Inferior parietal cortex (tissue), 1 donor: Measurements from ENCODE around the gene BRD2.
A peak's percentile ranks its signal among the peaks of the same experiment; 100 is the strongest.
"Not testable (repeated sequence)": the region's sequence is repeated elsewhere in the genome, so short reads cannot be mapped to it uniquely, and the experiment has no call there.

Experiments
- DNase-seq: peaks from one replicate; pipeline ENCODE4 v3.0.0-alpha.2; 2016; ENCODE audit errors: extremely low spot score

BRD2 gene

DNA sequence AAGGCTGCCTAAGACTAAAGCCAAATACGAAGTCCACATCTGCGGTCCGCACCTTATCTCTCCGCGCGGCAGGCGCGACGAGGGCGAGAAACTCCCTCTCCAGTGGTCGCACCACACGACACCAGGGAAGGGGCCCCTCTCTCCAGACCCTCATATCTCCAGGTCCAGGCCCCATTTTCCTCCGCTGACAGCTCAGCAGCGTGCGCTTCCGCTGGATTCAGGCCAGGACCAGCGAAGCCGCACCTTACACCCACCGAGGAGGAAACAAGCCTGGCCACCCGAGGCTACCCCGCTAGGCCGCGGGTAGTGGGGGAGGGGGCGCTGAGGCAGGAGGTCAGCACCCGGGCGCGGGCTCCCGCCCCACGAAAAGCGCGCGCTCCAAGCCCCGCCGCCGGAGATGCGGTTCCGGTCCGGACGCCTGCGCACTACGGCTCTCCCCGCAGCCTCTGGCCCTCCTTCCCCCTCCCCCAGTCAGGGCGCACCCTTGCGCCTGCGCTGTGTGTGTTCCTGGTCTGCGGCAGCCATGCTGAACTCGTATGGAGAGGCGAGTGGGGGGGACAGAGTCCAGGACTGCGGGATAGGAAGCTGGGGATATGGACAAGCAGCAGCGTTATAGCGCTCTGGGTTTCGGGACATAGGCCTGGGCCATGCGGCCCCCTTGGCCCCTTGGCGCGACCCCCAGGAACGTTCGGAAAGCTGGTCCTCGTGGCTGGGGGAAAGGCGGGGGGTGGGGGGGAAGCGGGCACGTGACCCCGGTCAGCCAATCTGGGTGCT, at the start of gene BRD2:
BRD2 (plus strand) TSS at position 502 of the 774 bp plus-strand sequence. CDS start 4,305 bp downstream, outside the sequence.
- DNase-seq, result peak; percentile 99

- no peak for DNase-seq
Measured at GRCh38 chr6:32920715-32921114, 47.7 kb upstream of the BRD2 start.

DNA sequence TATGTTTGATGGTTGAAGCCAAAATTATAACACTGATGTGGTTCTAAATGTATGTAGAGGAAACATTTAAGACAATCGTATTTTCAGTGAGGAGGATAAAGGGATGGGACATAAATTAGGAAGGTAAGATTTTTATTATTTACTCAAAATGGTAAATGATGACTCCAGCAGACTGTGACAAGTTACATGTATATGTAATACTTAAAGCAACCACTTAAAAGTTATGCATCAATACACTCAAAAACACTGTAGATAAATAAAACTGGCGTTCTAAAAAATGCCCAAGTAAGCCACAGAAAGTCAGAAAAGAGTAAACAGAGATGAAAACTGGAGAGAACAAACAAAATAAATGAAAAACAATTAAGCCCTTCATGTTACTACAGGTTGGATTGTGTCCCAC, 46.3 kb upstream of the BRD2 start:
- no peak for DNase-seq

- DNase-seq, result no peak
Measured at GRCh38 chr6:32931211-32931610, 37.2 kb upstream of the BRD2 start.

DNA sequence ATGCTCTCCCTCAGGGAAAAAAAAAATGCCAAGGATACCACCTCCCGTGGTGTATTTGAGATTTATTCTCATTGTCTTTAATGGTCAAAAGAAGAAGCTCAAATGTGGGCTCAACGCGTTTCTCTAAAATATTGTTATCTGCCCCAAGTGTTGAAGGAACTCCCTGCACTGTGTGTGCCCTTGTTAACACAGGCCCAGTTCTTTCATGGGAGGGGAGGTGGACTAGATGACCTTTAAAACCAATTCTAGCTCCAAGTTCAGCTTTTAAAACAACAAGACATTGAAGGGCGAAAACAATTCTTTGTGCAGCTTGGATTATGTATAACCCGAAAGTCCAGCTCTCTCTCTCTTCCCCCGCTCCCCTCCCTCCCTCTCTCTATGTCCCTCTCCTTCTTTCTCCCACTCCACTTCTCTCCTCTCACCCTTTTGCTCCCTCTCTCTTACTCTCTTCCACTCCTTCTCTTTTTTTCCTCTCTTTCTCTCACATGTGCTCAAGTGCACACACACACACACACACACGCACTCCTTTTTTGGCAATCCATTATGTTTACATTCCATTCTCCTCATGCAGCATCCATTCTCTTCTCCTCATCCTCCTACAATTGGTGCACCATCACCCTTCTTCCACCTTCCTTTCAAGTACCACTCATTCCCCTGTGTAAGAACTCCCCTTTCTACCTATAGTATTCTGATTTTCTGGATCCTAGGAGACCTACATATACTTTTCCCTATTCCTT, 36.1 kb upstream of the BRD2 start:
- no peak for DNase-seq

GRCh38 chr6:32933661-32934085, 34.7 kb upstream of the BRD2 start:
- DNase-seq, result peak; percentile 82

GRCh38 chr6:32935551-32936238, 32.7 kb upstream of the BRD2 start:
- DNase-seq, result no peak

DNA sequence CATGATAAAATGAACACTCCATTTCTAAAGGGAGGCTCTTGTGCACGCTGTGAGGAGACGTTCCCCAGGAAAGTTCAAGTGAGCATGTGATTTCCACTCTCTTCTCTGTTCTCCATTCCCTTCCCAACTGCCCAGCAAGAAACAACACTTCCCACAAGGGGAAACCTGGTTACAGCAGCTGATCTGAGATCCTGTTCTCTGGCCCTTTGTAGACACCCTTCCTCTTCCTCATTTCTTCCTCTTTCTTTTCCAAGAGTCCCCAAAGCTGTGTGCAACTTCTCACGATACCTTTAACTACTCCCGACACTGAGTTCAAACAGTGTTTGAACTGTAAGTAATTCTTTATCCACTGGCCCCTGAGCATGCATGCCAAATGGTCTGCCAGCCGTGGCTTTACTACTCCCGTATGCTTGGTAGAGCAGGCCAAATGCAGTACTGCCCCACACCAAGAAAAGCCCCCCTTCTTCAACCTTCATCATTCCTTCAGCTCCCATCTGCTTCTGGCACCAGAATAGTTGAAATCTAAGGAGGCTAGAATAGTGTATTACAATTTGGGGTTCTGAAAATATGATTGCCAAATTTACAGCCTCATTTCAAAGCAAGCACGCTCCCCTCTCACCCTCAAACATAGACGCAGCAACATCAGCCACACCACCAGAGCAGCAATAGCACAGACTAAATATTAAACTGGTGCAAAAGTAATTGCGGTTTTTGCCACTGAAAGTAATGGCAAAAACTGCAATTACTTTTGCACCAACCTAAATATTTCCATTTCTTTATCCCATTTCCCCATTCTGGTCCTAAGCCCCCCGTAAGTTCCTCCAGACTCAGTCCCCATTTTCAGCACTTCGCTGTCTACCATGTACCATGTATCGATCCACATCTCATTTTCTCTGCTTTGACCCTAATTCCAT, 31.9 kb upstream of the BRD2 start:
- no peak for DNase-seq

DNA sequence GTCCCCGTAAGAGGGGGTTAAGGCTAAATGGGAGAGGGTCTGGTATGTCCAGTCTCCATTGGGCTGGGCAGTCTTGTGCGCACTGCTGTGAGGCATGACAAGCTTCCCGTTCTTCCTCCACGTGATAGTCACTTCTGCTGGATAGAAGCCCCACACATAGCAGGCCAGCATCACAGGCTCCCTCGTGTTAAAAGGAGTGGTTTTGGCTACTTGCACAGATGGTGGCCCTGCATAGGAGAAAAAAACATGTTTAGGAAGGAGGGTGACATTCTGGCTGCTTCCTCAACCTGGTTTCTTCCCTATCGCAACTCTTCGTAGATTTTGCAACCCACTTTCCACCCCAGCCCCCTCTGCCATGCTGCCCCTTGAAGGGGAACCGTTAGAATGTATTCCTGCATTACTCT, 31.2 kb upstream of the BRD2 start:
- DNase-seq, result no peak

DNA sequence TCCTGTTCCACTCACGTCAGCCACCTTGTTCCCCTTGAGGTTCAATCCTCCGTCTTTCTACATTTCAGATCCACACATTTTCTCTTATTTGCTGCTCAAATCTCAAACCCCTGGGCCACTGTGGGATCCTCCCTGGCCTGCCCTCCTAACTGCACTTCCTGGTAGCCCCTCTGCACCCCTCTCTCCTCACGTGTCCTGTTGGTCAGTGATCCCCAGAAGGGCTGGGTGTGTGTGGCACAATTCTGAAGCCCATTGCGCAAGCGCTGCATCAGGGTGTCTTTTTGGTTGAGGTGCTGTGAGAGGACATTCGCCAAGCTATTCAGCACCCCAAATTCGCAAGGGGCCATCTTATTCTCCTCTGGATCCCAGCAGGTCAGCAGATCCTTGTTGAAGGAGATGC, 29.9 kb upstream of the BRD2 start:
- no peak for DNase-seq

- DNase-seq, result peak; percentile 79
Measured at GRCh38 chr6:32940656-32941213, 27.7 kb upstream of the BRD2 start, which contains the start of gene HLA-DMB. TSS of gene HLA-DMB (minus strand) at chr6:32941028. CDS start at chr6:32940807, 221 bp downstream.

DNA sequence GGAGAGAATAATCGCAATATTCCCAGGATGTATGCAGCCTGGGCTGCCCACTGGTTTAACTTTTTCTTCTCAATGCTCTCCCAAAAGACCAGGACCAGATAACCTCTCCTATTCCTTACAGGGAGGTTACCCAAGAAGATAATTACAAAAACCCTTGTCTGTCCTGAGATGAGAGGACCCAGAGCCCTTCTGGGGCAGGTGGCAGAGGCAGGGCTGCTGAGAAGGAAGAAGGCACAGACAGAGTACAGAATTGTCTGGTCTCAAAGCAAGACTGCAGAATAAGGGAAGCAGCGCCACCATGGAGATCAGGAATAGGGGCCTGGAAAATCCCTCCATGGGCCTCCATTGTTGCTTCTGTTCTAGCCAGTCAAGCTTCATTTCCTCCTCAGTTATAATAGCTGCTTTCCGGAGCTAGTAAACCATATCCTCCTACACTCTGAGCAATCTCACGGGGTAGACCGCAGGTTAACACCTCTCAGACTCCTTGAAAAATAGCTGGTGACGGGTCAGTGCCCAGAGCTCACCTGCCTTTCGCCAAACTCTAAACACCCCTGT, 27.1 kb upstream of the BRD2 start:
- DNase-seq, result no peak

DNA sequence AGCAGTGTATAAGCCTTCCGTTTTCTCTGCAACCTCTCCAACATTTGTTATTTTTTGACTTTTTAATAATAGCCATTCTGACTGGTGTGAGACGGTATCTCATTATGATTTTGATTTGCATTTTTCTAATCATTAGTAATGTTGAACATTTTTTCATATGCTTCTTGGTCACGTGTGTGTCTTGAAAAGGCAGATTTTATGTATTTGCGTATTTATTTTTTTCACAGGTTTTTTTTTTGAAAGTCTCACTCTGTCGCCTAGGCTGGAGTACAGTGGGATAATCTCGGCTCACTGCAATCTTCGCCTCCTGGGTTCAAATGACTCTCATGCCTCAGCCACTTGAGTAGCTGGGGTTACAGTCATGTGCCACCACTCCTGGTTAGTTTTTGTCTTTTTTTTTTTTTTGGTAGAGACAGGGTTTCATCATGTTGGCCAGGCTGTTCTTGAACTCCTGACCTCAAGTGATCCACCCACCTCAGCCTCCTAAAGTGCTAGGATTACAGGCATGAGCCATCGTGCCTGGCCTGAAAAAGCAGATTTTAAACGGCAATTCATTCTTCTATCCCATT, 25.8 kb upstream of the BRD2 start:
- DNase-seq, result not testable (repeated sequence)

DNA sequence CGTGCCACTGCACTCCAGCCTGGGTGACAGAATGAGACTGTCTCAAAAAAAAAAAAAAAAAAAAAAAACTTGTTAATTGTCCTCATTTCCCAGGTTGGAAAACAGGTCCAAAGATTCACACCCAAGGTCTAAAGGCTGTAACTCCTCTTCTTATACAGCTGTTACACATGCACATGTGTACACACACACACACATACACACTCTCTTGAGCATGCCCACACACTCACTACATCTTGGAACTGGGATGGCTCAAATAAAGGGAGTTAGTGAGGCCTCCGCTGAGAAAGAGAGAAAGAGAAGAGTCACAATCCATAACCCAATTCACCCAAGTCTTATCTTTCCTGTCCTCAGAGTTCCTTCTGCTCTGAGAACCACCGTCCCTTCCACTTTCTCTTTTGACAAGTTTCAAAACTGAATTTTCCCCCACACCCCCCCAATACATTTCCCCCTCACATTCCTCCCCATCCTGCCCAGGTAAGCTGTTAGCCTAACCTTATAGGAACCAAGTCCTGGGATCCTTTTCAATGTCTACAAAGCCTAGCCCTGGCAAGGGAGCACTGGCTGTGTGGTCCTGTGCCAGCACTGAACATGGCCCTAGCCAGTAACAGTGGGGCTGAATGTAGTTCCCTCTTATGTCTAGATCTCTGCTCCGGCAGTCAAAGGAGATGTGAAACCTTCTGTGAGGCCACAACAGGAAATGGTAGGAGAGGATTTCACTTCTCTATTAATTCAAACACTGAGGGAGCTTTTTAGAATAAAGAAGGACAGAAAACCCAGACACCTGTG, 24.3 kb upstream of the BRD2 start:
- no peak for DNase-seq

GRCh38 chr6:32945108-32945760, 23.2 kb upstream of the BRD2 start:
- DNase-seq, result no peak

DNA sequence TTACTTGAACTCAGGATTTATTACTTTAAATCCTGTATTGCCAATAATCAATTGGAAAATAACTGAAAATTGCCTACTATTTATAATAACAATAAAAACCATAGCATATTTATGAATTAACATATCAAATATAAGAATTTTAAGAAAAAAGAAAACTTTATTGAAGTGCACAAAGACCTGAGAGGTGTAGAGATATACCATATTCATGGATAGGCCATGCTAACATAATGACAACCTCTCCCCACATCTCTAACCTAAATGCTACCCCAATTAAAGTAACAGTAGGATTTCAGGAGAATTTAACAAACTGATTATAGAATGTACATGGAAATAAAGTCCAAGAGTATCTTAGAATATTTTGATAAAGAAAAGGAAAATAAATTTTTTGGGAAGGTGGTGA, 22.4 kb upstream of the BRD2 start:
- DNase-seq, result no peak

DNA sequence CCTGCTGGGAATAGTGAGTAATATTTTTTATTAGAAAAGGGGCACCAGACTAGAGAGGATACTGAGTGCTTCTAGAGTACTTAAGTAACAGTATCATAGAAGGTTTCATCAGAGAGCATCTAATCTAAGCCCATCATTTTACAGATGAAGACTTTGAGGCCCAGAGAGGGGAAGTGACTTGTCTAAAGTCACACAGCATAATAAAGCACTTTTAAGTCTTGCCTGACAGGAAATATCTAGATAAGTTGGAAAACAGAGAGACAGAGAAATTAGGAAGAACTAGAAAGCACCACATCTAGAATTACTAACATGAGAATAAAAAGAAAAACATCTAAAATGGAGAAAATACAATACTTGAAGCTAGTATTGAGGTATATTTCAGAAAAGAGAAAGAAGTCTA, 21.5 kb upstream of the BRD2 start:
- DNase-seq, result no peak

DNA sequence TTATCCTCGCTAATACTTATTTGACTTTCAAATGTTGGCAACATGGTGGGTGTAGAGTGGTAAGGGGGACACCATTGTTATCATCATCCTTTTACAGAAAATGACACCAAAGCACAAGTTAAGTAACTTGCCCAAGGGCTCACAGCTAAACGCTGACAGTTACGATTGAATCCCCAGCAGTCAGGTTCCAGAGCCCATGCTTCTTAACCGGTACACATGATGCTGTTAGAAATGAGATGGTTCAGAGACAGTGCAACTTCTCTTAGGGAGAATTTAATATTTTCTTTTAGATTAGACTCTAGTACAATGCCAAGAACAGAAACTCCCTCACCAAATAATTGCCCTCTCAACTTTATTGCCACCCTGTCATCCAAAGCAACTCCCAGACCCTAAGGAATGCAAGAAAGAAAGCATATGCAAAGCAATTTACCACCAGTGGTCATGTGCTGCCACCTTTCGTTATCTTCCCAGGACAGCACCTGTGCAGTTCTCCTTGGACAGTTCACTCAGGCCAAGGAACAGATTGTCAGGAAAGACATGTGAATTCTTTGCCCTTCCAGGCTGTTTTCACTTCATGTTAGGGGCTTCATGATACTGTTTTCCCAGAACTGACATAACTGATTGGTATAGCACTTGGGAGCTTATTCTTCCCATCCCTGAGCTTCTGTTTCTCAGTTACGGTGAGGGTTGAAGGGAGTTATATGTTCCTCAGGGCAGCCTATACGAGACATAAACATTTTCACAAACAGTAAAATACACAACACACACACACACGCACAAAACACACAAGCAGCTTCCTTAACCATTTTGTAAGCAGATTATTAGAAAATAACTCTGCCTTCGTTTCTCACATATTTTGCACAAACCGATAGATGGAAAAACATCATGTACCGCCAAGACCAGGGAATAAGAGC, 20.6 kb upstream of the BRD2 start:
- DNase-seq, result no peak
